ENCODE measurements around the gene UBE3A.

UBE3A gene

GRCh38 chr15:25451501-25451900 lies 12.7 kb upstream of the UBE3A start:
- H3K9ac ChIP-seq (ENCODE audit: low read length) = no peak overlapping the region
- H3K79me2 ChIP-seq (ENCODE audit: control insufficient read depth, insufficient read depth, low read length) = no peaks in the 10 kb centered on the region
- H4K5ac ChIP-seq (ENCODE audit: low read length) = no peak overlapping the region
- no peak overlapping the region for H4K8ac ChIP-seq (ENCODE audit: low read depth, low read length)
- H3K4me3 ChIP-seq (ENCODE audit: low read length) = no peak overlapping the region
- no peak overlapping the region for H2AK5ac ChIP-seq (ENCODE audit: low read length)
- H3K27me3 ChIP-seq (ENCODE audit: insufficient read depth, low read length, poor library complexity) = no peaks in the 10 kb centered on the region
- WGBS (ENCODE audit: extremely low coverage, insufficient coverage, low lambda C conversion rate) = no CpG with 5 or more reads among the region's 1 CpG
- H2BK5ac ChIP-seq (ENCODE audit: low read length) = no peak overlapping the region
- no peaks in the 10 kb centered on the region for H3K4me1 ChIP-seq (ENCODE audit: control insufficient read depth, low read depth, low read length)
- H3K4ac ChIP-seq (ENCODE audit: low read depth, low read length) = no peak overlapping the region
- no peak for DNase-seq
- no peak overlapping the region for H3K18ac ChIP-seq (ENCODE audit: low read length)
- H3K79me1 ChIP-seq (ENCODE audit: low read length) = no peaks in the 10 kb centered on the region
- H3K23ac ChIP-seq (ENCODE audit: low read length) = no peak overlapping the region
- H3K4me2 ChIP-seq (ENCODE audit: low read length) = no peak overlapping the region
- no peak overlapping the region for H3K56ac ChIP-seq (ENCODE audit: low read length)
- no peak overlapping the region for H3K27ac ChIP-seq (ENCODE audit: low read depth, low read length)
- H2BK15ac ChIP-seq (replicated peaks; ENCODE audit: low read depth) = no peak overlapping the region
- H2BK120ac ChIP-seq (ENCODE audit: low read depth, low read length) = no peak overlapping the region
- H3K36me3 ChIP-seq (ENCODE audit: control insufficient read depth, insufficient read depth, low read length) = no peaks in the 10 kb centered on the region

GRCh38 chr15:25450163-25450562 lies 11.3 kb upstream of the UBE3A start:
- WGBS (ENCODE audit: extremely low coverage, insufficient coverage, low lambda C conversion rate) = no CpG with 5 or more reads among the region's 1 CpG
- H2AK5ac ChIP-seq (ENCODE audit: low read length) = no peak overlapping the region

GRCh38 chr15:25446076-25446475 lies 7.3 kb upstream of the UBE3A start:
- H3K9ac ChIP-seq (ENCODE audit: low read length) = no peak overlapping the region
- no peak overlapping the region for H2BK15ac ChIP-seq (replicated peaks; ENCODE audit: low read depth)
- H3K18ac ChIP-seq (ENCODE audit: low read length) = no peak overlapping the region
- DNase-seq = no peak
- H3K27me3 ChIP-seq (ENCODE audit: insufficient read depth, low read length, poor library complexity) = no peaks in the 10 kb centered on the region
- H3K4me2 ChIP-seq (ENCODE audit: low read length) = no peak overlapping the region
- no peaks in the 10 kb centered on the region for H3K79me2 ChIP-seq (ENCODE audit: control insufficient read depth, insufficient read depth, low read length)
- no peak overlapping the region for H3K23ac ChIP-seq (ENCODE audit: low read length)
- no peak overlapping the region for H2BK5ac ChIP-seq (ENCODE audit: low read length)
- no peak overlapping the region for H2BK120ac ChIP-seq (ENCODE audit: low read depth, low read length)
- H3K4me1 ChIP-seq (ENCODE audit: control insufficient read depth, low read depth, low read length) = no peaks in the 10 kb centered on the region
- H3K27ac ChIP-seq (ENCODE audit: low read depth, low read length) = no peak overlapping the region
- H4K8ac ChIP-seq (ENCODE audit: low read depth, low read length) = no peak overlapping the region
- H3K4me3 ChIP-seq (ENCODE audit: low read length) = no peak overlapping the region
- H3K79me1 ChIP-seq (ENCODE audit: low read length) = no peaks in the 10 kb centered on the region
- WGBS (ENCODE audit: extremely low coverage, insufficient coverage, low lambda C conversion rate) = 100% methylated on average over 1 of the region's 3 CpGs
- no peak overlapping the region for H3K4ac ChIP-seq (ENCODE audit: low read depth, low read length)
- H2AK5ac ChIP-seq (ENCODE audit: low read length) = no peak overlapping the region
- H4K5ac ChIP-seq (ENCODE audit: low read length) = no peak overlapping the region
- no peak overlapping the region for H3K56ac ChIP-seq (ENCODE audit: low read length)
- no peaks in the 10 kb centered on the region for H3K36me3 ChIP-seq (ENCODE audit: control insufficient read depth, insufficient read depth, low read length)

More at GRCh38 chr15:25450163-25450562, 11.3 kb upstream of the UBE3A start:
- H3K27ac ChIP-seq (ENCODE audit: low read depth, low read length) = no peak overlapping the region
- H3K23ac ChIP-seq (ENCODE audit: low read length) = no peak overlapping the region
- no peak overlapping the region for H3K18ac ChIP-seq (ENCODE audit: low read length)
- no peak overlapping the region for H3K4me3 ChIP-seq (ENCODE audit: low read length)
- no peak overlapping the region for H2BK120ac ChIP-seq (ENCODE audit: low read depth, low read length)
- H3K27me3 ChIP-seq (ENCODE audit: insufficient read depth, low read length, poor library complexity) = no peaks in the 10 kb centered on the region
- H3K4me2 ChIP-seq (ENCODE audit: low read length) = no peak overlapping the region
- H2BK15ac ChIP-seq (replicated peaks; ENCODE audit: low read depth) = no peak overlapping the region
- H4K8ac ChIP-seq (ENCODE audit: low read depth, low read length) = no peak overlapping the region
- no peak overlapping the region for H4K5ac ChIP-seq (ENCODE audit: low read length)
- no peaks in the 10 kb centered on the region for H3K79me1 ChIP-seq (ENCODE audit: low read length)
- DNase-seq = no peak
- no peak overlapping the region for H3K56ac ChIP-seq (ENCODE audit: low read length)
- no peaks in the 10 kb centered on the region for H3K4me1 ChIP-seq (ENCODE audit: control insufficient read depth, low read depth, low read length)
- no peak overlapping the region for H3K4ac ChIP-seq (ENCODE audit: low read depth, low read length)
- H3K79me2 ChIP-seq (ENCODE audit: control insufficient read depth, insufficient read depth, low read length) = no peaks in the 10 kb centered on the region
- H3K9ac ChIP-seq (ENCODE audit: low read length) = no peak overlapping the region
- H3K36me3 ChIP-seq (ENCODE audit: control insufficient read depth, insufficient read depth, low read length) = no peaks in the 10 kb centered on the region
- H2BK5ac ChIP-seq (ENCODE audit: low read length) = no peak overlapping the region

GRCh38 chr15:25445412-25445811 lies 6.6 kb upstream of the UBE3A start:
- no peak overlapping the region for H4K5ac ChIP-seq (ENCODE audit: low read length)
- H2BK120ac ChIP-seq (ENCODE audit: low read depth, low read length) = no peak overlapping the region
- no peak overlapping the region for H2BK15ac ChIP-seq (replicated peaks; ENCODE audit: low read depth)
- H3K4me1 ChIP-seq (ENCODE audit: control insufficient read depth, low read depth, low read length) = no peaks in the 10 kb centered on the region
- H3K23ac ChIP-seq (ENCODE audit: low read length) = no peak overlapping the region
- no peaks in the 10 kb centered on the region for H3K79me1 ChIP-seq (ENCODE audit: low read length)
- no CpG with 5 or more reads among the region's 4 CpGs for WGBS (ENCODE audit: extremely low coverage, insufficient coverage, low lambda C conversion rate)
- no peaks in the 10 kb centered on the region for H3K27me3 ChIP-seq (ENCODE audit: insufficient read depth, low read length, poor library complexity)
- H3K4ac ChIP-seq (ENCODE audit: low read depth, low read length) = no peak overlapping the region
- no peak for DNase-seq
- no peak overlapping the region for H3K9ac ChIP-seq (ENCODE audit: low read length)
- H4K8ac ChIP-seq (ENCODE audit: low read depth, low read length) = no peak overlapping the region
- H3K56ac ChIP-seq (ENCODE audit: low read length) = no peak overlapping the region
- H2BK5ac ChIP-seq (ENCODE audit: low read length) = no peak overlapping the region
- H3K18ac ChIP-seq (ENCODE audit: low read length) = no peak overlapping the region
- no peaks in the 10 kb centered on the region for H3K36me3 ChIP-seq (ENCODE audit: control insufficient read depth, insufficient read depth, low read length)
- no peak overlapping the region for H3K4me3 ChIP-seq (ENCODE audit: low read length)
- H3K4me2 ChIP-seq (ENCODE audit: low read length) = no peak overlapping the region
- no peaks in the 10 kb centered on the region for H3K79me2 ChIP-seq (ENCODE audit: control insufficient read depth, insufficient read depth, low read length)
- no peak overlapping the region for H3K27ac ChIP-seq (ENCODE audit: low read depth, low read length)
- H2AK5ac ChIP-seq (ENCODE audit: low read length) = no peak overlapping the region

GRCh38 chr15:25441111-25441510 lies 2.3 kb upstream of the UBE3A start:
- Histone ChIP-seq H3K27me3 (ENCODE audit: insufficient read depth, low read length, poor library complexity) (no peaks in the 10 kb centered on the region), H4K5ac (ENCODE audit: low read length) (no peak overlapping the region), H3K4ac (ENCODE audit: low read depth, low read length) (no peak overlapping the region), H3K4me2 (ENCODE audit: low read length) (no peak overlapping the region), H2BK120ac (ENCODE audit: low read depth, low read length) (no peak overlapping the region), H3K79me2 (ENCODE audit: control insufficient read depth, insufficient read depth, low read length) (peaks cover 23% of the 10 kb centered on the region), H3K4me1 (ENCODE audit: control insufficient read depth, low read depth, low read length) (peaks cover 1% of the 10 kb centered on the region), H3K18ac (ENCODE audit: low read length) (no peak overlapping the region), H2BK15ac (replicated peaks; ENCODE audit: low read depth) (no peak overlapping the region), H2AK5ac (ENCODE audit: low read length) (no peak overlapping the region), H3K27ac (ENCODE audit: low read depth, low read length) (no peak overlapping the region), H2BK5ac (ENCODE audit: low read length) (no peak overlapping the region), H3K4me3 (ENCODE audit: low read length) (no peak overlapping the region), H3K36me3 (ENCODE audit: control insufficient read depth, insufficient read depth, low read length) (no peaks in the 10 kb centered on the region), H3K56ac (ENCODE audit: low read length) (no peak overlapping the region), H3K79me1 (ENCODE audit: low read length) (no peaks in the 10 kb centered on the region), H4K8ac (ENCODE audit: low read depth, low read length) (no peak overlapping the region), H3K9ac (ENCODE audit: low read length) (no peak overlapping the region), H3K23ac (ENCODE audit: low read length) (no peak overlapping the region)
- no peak for DNase-seq

GRCh38 chr15:25439369-25439836 lies 579 bp upstream of the UBE3A start:
- Histone ChIP-seq H3K27me3 (ENCODE audit: insufficient read depth, low read length, poor library complexity) (no peaks in the 10 kb centered on the region), H3K4me1 (ENCODE audit: control insufficient read depth, low read depth, low read length) (peaks cover 1% of the 10 kb centered on the region), H2BK120ac (ENCODE audit: low read depth, low read length) (no peak overlapping the region), H3K56ac (ENCODE audit: low read length) (peak overlapping the region; percentile 87), H3K79me2 (ENCODE audit: control insufficient read depth, insufficient read depth, low read length) (peaks cover 40% of the 10 kb centered on the region), H3K18ac (ENCODE audit: low read length) (peak overlapping the region; percentile 94), H3K9ac (ENCODE audit: low read length) (peak overlapping the region; percentile 80), H3K4me2 (ENCODE audit: low read length) (peak overlapping the region; percentile 74), H3K27ac (ENCODE audit: low read depth, low read length) (peak overlapping the region; percentile 86), H3K4ac (ENCODE audit: low read depth, low read length) (peak overlapping the region; percentile 70), H3K36me3 (ENCODE audit: control insufficient read depth, insufficient read depth, low read length) (no peaks in the 10 kb centered on the region), H2BK15ac (replicated peaks; ENCODE audit: low read depth) (no peak overlapping the region), H2BK5ac (ENCODE audit: low read length) (peak overlapping the region; percentile 51), H3K4me3 (ENCODE audit: low read length) (peak overlapping the region; percentile 73), H3K79me1 (ENCODE audit: low read length) (no peaks in the 10 kb centered on the region), H4K8ac (ENCODE audit: low read depth, low read length) (peak overlapping the region; percentile 97), H3K23ac (ENCODE audit: low read length) (peak overlapping the region; percentile 18), H2AK5ac (ENCODE audit: low read length) (peak overlapping the region; percentile 55), H4K5ac (ENCODE audit: low read length) (peak overlapping the region; percentile 99)
- WGBS (ENCODE audit: extremely low coverage, insufficient coverage, low lambda C conversion rate) = no CpG with 5 or more reads among the region's 14 CpGs
- DNase-seq = peak; percentile 51

Measured in mesendoderm (in vitro differentiated cells).